ENCODE results near the gene NAA10. TPM values are rescaled to one million over a fixed set of nuclear protein-coding genes. Genes with fewer than 3 reads are reported as not detected.

The NAA10 gene
- total RNA-seq, 1 donor from 2014 or later: 41.3 TPM

DNA sequence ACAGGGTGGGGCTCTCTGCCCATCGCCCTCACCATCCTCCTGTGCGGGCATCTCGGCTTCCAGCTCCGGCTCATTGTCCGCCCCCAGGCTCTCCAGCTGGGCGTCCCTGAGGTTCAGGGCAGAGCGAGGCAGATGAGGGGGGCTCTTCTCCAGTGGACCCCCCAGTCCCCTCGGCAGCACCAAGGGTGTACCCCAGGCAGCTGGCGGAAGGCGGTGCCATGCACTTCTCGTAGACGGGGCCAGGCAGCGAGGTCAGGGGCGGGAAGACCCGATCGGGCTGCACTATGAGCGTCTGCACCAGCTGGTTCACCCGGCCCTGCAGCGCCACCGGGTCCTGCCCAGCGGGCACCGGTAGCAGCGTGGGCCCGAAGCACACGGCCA lies 24.9 kb downstream of the NAA10 start:
- no peak for DNase-seq (ENCODE audit: low read depth in 2 of 2)

DNA sequence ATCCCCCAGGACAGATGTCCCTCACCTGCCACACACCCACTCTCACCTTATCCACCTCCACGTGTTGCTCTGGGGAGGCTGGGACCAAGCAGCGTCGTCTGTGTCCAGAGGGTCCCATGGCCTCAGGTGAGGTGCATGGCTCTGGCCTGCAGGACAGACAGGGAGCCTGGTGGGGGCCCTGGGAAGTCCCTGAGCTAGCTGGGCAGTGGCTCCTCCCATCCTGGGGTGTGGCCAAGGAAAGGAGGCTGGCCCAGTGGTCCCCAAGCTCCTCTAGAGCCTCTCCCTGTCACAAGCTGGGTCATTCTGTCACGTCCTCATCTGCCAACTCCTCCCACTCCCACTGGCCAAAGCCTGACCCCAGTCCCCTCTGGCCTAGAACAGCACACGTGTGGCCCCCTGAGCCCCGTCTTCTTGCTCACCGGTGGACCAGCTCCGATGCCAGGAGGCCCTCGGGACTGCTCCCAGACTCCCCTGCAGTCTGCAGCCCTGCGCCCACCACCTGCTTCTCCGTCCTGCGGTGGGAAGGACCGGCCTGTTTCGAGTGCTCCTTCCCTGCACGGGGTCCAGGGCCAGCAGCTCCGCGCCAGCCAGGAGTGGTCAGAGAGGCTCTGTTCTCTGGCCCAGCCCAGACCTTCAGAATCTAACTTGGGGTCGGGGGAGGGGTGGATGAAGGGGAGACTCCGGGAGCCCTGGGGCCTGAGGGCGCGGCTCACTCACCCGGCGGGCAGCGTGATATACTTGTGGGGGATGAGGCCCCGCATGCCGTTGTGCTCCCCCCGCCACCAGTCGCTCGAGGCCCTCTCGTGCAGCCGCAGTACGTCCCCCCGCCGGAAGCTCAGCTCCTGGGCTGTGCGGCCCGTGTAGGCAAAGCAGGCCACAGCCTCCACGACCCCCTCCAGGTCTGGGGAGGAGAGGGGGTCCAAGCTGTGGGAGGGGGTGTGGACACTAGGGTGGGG lies 25.5 kb downstream of the NAA10 start:
- DNase-seq (ENCODE audit: low read depth in 2 of 2): no peak

- DNase-seq (ENCODE audit: low read depth in 2 of 2): no peak
These were observed 26.5 kb downstream of the NAA10 start for GRCh38 chrX:153908219-153908860.

- no peak for DNase-seq (ENCODE audit: low read depth in 2 of 2)
These were observed 27.4 kb downstream of the NAA10 start for GRCh38 chrX:153907456-153907855.

DNA sequence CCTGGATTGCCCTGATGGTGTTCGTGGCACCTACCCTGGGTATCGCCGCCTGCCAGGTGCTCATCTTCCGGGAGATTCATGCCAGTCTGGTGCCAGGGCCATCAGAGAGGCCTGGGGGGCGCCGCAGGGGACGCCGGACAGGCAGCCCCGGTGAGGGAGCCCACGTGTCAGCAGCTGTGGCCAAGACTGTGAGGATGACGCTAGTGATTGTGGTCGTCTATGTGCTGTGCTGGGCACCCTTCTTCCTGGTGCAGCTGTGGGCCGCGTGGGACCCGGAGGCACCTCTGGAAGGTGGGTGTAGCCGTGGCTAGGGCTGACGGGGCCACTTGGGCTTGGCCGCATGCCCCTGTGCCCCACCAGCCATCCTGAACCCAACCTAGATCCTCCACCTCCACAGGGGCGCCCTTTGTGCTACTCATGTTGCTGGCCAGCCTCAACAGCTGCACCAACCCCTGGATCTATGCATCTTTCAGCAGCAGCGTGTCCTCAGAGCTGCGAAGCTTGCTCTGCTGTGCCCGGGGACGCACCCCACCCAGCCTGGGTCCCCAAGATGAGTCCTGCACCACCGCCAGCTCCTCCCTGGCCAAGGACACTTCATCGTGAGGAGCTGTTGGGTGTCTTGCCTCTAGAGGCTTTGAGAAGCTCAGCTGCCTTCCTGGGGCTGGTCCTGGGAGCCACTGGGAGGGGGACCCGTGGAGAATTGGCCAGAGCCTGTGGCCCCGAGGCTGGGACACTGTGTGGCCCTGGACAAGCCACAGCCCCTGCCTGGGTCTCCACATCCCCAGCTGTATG lies 28.5 kb downstream of the NAA10 start:
- DNase-seq (ENCODE audit: low read depth in 2 of 2): no peak

DNA sequence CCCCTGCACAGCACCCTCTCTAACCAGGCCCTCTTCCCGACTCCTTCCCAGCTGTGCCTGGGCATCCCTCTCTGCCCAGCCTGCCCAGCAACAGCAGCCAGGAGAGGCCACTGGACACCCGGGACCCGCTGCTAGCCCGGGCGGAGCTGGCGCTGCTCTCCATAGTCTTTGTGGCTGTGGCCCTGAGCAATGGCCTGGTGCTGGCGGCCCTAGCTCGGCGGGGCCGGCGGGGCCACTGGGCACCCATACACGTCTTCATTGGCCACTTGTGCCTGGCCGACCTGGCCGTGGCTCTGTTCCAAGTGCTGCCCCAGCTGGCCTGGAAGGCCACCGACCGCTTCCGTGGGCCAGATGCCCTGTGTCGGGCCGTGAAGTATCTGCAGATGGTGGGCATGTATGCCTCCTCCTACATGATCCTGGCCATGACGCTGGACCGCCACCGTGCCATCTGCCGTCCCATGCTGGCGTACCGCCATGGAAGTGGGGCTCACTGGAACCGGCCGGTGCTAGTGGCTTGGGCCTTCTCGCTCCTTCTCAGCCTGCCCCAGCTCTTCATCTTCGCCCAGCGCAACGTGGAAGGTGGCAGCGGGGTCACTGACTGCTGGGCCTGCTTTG lies 29.2 kb downstream of the NAA10 start:
- DNase-seq (ENCODE audit: low read depth in 2 of 2): no peak

DNA sequence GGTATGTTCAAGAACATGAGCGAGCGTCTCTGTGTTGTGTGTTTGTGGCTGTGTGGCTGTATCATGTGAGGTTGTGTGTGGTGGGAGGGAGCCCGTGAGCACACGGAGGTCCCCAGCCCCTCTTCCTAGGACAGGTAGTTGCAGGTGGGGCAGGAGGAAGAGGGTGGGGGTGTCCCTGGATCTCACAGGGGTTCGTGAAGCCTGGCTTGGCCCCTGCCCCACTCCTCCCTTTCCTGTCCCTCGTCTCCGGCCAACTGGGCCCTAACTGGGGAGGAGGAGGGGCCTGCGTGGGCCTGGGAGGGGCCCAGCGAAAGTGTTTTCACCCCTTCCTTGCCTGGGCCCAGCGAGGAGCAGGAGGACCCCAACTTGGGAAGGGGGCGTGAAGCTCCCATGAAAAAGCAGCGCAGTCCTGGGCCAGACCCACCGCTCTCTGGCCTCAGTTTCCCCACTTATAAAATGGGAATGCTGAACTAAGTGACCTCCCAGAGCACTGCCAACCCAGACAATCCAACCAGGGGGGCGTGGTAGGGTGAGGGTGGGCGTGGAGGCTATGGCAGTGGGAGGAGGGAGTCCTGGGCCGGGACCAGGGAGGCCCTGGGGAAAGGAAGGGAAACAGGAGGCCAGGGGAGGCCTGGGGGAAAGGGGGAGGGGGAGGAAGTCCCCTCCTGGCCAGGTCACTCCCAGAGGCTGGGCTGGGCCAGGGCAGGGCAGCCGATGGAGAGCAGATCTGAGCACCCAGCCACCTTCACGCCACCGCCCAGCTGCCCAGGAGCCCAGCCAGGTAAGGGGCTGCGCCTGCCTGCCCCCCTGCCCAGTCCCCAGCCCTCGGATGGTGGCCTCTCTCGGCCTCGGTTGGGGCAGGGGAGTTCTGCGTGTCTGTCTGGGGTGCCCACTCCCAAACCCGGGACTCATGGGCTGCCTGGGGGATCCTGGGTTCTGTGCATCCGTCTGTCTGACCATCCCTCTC lies 30.6 kb downstream of the NAA10 start, which contains the start of gene AVPR2:
AVPR2 (plus strand) TSS at position 683 of the 967 bp plus-strand sequence. CDS start 473 bp downstream, outside the sequence.
- no peak for DNase-seq (ENCODE audit: low read depth in 2 of 2)

GRCh38 chrX:153903238-153903980 lies 31.4 kb downstream of the NAA10 start:
- DNase-seq (ENCODE audit: low read depth in 2 of 2): no peak

DNA sequence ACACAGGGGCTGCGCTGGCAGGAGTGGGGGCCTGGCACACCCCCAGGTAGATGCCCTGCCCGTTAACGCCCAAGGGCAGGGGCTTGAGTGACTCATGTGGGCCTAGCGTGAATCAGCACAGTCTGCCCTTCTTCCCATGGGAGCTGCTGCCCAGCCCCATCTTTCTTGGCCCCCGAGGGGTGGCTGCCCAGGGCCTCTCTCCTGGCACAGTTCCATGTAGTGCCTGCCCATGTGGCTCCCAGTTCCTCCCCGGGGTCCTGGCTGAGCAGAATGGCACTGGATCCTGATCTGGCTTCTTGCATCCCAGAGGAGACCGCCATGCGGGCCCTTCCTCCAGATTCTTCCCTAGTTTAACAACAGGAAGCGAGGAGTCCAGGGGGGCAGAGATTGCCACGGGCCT lies 32.5 kb downstream of the NAA10 start:
- DNase-seq (ENCODE audit: low read depth in 2 of 2): no peak

DNA sequence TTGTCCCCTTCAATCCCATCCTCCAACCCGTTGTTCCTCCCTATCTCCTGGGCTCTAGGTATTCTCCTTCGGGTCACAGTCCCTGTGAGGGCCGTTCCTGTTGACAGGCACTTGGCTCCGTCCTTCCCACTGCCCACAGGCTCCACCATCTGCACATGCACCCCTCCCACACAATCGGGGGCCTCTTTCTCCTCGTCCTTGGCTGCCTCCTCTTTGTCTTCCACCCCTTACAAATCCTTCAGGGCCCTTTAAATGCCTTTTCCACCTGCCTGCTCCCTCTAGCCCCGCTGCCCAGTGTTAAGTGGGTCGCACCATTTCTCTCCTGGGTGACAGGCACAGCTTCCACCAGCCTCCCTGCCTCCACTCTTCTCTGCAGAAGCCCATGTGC lies 33.1 kb downstream of the NAA10 start:
- DNase-seq (ENCODE audit: low read depth in 2 of 2): no peak

DNA sequence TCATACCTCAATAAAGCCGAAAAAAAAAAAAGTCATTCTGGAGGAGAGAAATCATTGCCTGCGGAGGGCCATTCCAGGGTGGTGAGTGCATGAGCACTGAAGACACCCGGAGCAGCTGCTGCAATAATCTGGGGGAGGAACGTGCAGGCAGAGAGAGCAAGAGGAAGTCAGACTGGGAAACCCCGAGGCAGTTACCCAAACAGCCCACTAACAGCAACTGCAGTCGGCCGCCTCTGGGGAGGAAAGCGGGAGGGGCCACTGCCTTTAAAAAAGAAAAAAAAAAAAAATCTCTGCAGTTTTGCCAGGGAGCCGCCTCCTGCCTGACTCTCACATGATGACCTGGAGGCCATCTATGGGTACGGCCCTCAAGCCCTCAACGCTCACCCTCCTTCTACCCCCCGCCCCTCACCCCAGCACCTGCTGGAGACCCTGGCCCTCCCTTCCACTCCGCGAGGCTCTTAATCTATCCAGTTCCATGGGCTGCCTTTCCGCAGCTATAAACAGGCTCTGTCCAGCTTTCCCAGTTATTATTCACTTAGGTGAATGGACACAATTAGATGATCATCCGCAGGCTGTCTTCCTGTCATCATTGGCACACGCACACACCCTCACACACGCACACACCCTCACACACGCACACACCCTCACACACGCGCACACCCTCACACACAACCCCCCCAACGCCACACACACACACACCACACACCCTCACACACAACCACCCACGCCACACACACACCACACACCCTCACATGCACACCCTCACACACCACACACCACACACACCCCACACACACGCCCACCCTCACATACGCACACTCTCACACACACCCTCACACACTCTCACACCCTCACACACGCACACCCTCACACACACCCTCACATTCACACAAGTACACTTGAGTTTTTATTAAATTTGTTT lies 33.7 kb downstream of the NAA10 start:
- peak; percentile 41 to 42 for DNase-seq (ENCODE audit: low read depth in 2 of 2)

DNA sequence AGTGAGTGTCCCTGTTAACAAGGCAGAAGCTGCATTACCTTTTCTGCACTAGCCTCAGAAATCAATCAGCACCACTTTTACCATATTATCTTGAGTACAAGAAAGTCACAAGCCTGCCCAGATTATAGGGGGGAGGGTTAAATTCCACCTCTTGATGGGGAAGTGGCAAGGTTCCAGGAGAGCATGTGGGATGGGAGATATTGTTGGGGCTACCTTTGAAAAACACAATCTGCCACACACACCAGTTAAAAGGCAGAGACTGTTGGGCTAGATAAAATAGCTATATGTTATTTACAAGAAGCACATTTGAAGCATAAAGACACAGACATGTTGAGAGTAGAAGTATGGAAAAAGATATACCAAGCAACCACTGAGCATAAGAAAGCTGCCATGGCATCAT lies 36.9 kb downstream of the NAA10 start:
- no peak for DNase-seq (ENCODE audit: low read depth in 2 of 2)

DNA sequence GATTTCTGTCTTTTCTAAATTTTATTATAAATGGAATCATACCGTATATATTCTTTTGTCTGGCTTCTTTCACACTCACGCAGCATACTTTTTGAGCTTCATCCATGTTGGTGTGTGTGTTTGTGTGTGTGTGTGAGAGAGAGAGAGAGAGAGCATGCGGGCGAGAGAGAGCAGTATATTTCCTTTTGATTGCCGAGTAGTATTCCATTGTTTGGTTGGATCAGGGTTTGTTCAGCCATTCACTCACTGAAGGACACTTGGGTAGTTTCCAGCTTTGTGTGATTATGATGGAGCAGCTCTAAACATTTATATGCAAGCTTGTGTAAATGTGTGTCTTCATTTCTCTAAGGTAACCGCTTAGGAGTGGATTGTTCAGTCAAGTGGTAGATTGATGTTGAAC lies 45.7 kb downstream of the NAA10 start:
- DNase-seq (ENCODE audit: low read depth in 2 of 2): no peak

DNA sequence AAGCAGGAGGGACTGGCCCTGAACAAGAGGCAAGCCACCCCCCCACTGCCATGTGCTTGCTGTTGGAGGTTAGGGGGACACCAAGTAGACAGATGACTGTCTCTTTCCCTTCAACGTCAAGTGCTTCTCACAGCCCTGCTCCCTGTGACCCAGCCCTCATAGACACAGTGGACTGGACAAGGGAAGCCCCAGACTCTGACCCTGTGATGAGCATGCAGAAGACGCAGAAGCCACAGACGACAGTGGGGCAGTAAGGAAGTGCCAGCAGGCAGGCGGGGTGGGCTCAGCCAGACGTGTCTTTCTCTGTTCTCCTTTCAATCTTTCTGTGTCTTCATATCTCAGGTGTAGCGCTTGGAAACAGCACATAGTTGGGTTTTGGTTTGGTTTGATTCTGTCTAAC lies 46.5 kb downstream of the NAA10 start:
- DNase-seq (ENCODE audit: low read depth in 2 of 2): no peak

- peak in 1 of 2 donors; percentile 19 for DNase-seq (ENCODE audit: low read depth in 2 of 2)
These were observed 47.5 kb downstream of the NAA10 start for GRCh38 chrX:153887385-153887784.

DNA sequence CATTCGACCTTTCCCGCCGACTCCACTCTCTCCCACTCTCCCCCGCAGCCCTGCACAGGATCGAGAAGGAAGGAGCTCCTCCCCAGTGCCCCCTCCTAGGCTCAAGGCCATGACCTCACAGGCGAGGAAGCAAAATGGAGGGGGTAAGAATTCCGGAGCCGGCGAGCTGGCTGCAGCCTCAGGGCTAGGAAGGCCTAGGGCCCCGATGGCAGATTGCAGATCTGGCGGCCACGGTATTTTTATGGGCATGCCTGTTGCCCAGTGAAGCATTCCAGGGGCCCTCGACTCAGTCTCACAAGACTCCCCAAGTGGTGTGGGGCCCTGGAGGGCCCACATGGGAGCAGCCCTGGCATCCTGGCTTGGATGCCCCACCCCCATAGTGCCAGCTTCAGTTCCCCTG lies 47.9 kb downstream of the NAA10 start:
- no peak for DNase-seq (ENCODE audit: low read depth in 2 of 2)

DNA sequence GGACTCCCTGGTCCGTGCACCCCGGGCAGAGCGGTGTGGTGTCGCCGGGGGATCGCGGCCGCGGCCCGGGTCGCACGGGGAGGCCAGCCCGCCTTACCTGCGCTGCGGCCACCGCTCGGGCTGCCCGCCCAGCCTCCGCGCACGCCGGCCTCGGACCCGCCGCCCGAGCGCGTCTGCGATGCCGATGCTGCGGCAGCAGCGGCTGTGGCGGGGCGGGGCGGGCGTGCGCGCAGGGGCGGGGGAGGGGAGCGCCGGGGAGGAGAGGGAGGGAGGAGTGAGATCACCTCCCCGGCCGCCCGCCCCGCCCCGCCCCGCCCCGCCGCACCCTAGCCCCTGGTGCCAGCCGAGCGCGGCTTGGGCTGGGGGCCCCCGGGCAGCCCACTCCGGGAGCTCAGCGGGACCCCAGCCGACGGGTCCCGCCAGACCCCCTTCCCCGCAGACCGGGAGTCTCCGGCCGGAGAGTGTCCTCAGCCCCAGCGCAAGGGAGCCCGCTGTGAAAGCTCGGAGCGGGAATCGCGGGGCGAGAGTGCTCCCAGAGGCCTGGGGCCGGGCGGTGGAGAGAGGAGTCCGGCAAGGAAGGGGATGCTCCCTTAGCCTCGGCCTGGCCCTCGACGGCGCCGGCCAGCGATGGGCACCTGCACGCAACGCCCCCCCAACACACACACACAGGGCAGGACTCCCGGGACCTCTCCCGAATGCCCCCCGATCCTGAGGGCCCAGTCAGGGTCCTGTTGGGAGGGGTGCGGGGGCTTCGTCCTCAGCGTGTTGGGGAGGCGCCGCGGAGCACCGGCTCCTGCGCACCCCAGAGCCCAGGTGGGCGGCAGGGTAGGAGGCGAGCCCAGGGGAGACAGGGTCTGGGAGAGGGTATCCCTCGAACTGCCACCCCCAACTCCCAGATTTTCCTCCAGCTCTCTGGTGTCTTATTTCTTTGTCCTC lies 48.6 kb downstream of the NAA10 start, which contains the start of gene L1CAM:
L1CAM (minus strand) TSS at position 206 of the 936 bp plus-strand sequence. CDS start 10,337 bp downstream, outside the sequence.
- DNase-seq (ENCODE audit: low read depth in 2 of 2): no peak

Measured in lung microvascular endothelial cell (primary cell).